Brain microvascular endothelial cell (primary cell): ENCODE measurements around the gene PLB1.
A peak's percentile ranks its signal among the peaks of the same experiment; 100 is the strongest.
"Not testable (repeated sequence)": the region's sequence is repeated elsewhere in the genome, so short reads cannot be mapped to it uniquely, and the experiment has no call there.

ENCODE experiments used
- DNase-seq: peaks from one replicate; pipeline ENCODE4 v3.0.0-alpha.2; 2020
- H3K27ac ChIP-seq: fragments of 250-450 bp; sonication (Bioruptor Pico); 2 replicates; pipeline ENCODE4 v1.5.1; 2020; ENCODE audit warnings: mild to moderate bottlenecking, moderate library complexity
- H3K27me3 ChIP-seq: fragments of 250-450 bp; sonication (Bioruptor Pico); replicated peaks from 2 replicates; pipeline ENCODE4 v1.5.1; 2020; ENCODE audit warnings: mild to moderate bottlenecking
- H3K36me3 ChIP-seq: fragments of 250-450 bp; sonication (Bioruptor Pico); replicated peaks from 2 replicates; pipeline ENCODE4 v1.5.1; 2020; ENCODE audit warnings: mild to moderate bottlenecking
- H3K4me3 ChIP-seq: 2 replicates; pipeline ENCODE4 v1.5.1; 2011; ENCODE audit warnings: low read depth, mild to moderate bottlenecking, control low read depth, low read length, moderate library complexity
- in situ Hi-C: cut with HindIII; loops from 2 replicates; pipeline ENCODE4 v1.10.0; 2017; ENCODE audit warnings: low sequenced_read_pairs, low pct_ligation_motif_present
- TF ChIP-seq, protein P1 (sequence below): IDR thresholded peaks from 2 replicates; pipeline ENCODE4 v1.5.1; 2011; ENCODE audit warnings: low read depth, mild to moderate bottlenecking, moderate library complexity, low read length, control low read depth, inconsistent platforms; ENCODE audit errors: missing control alignments

PLB1 gene

DNA sequence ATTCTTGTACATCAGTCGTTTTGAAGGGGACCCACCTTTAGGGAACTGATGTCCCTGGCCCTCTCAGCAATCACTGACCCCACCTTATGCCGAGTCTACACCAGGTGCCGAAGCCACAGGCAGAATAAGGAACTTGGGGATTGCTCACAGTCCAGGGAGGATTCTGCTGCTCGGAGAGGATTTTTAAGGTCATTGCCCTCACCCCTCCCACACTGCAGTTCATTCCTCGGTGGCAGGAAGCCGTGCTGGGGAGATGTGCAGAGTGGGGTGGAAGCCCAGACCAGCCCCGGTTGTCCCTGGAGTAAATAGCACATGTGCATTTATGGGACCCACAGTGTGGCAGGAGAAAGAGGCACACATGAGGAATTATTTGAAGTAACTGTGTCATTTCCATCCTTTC lies 50.4 kb downstream of the PLB1 start:
- H3K4me3 ChIP-seq, result no peak overlapping the region
- TF ChIP-seq, protein P1, sequence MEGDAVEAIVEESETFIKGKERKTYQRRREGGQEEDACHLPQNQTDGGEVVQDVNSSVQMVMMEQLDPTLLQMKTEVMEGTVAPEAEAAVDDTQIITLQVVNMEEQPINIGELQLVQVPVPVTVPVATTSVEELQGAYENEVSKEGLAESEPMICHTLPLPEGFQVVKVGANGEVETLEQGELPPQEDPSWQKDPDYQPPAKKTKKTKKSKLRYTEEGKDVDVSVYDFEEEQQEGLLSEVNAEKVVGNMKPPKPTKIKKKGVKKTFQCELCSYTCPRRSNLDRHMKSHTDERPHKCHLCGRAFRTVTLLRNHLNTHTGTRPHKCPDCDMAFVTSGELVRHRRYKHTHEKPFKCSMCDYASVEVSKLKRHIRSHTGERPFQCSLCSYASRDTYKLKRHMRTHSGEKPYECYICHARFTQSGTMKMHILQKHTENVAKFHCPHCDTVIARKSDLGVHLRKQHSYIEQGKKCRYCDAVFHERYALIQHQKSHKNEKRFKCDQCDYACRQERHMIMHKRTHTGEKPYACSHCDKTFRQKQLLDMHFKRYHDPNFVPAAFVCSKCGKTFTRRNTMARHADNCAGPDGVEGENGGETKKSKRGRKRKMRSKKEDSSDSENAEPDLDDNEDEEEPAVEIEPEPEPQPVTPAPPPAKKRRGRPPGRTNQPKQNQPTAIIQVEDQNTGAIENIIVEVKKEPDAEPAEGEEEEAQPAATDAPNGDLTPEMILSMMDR, result no peak
- no peak for DNase-seq
- no peaks in the 10 kb centered on the region for H3K27me3 ChIP-seq
- H3K36me3 ChIP-seq, result no peaks in the 10 kb centered on the region
- in situ Hi-C loops, result no loop called here
- H3K27ac ChIP-seq, result no peak overlapping the region

DNA sequence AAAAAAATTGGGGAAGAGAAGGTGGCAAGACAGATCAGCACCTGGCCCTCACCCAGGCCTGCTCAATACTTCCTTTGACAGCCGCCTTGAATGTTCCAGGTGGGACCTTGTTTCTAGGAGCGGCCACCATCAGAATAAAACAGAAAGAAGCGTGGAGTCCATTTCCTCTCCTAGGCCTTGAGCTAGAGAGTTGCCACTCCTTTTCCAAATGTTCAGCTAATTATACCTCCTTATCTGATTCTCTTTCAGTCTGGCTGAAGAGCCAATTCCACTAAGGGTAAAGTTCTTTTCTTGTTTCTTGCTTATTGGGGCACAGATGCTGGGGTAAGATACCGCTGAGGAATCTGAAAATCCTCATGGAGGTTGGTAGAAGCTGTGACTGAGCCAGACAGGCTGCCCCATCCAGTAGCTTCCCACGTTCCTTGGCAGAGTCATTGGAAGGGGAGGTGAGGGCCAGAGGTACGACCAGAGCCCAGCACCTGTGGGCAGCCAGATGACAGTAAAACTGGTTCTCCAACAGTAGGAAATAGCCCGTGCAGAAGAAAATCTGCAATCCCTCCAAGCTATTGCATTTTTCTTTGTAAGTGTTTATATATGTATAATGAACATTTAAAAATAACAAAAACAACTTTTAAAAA lies 51.5 kb downstream of the PLB1 start:
- in situ Hi-C loops, result no loop called here
- no peaks in the 10 kb centered on the region for H3K27me3 ChIP-seq
- no peaks in the 10 kb centered on the region for H3K36me3 ChIP-seq
- no peak overlapping the region for H3K4me3 ChIP-seq
- TF ChIP-seq, protein P1, result no peak
- H3K27ac ChIP-seq, result no peak overlapping the region
- DNase-seq, result no peak

DNA sequence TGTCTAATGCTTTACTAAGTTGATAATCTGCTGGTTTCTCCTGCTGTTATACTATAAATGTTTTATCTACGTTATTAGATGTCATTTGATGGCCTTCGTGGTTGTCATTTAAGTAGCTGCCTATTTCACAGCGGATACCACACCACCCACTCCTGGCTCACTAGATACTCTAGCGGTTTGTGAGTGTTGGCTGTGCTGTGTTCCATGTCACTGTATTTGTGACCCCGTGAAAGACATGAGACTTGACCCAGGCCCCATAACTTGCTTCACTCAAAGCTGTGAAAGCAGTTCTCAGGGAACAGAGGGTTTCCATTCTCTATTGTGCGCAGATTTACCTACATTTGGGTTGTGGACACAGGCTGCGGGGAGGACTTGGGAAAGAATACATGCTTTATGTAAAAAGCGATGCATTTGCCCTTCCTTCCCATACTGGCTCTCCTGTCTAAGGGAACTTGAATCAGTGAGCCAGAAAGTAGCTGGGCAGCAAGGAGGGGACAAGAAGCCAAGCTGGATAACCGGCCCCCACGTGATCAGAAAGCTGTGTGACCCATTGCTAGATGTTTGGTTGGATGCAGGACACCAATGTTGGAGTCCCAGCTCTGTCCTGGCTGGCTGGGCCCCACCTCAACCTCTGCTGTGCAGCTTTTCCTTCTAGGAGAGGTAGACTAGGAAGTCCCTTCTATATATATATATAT lies 52.2 kb downstream of the PLB1 start:
- DNase-seq, result no peak
- TF ChIP-seq, protein P1, result no peak
- Histone ChIP-seq H3K27me3 (no peaks in the 10 kb centered on the region), H3K4me3 (no peak overlapping the region), H3K36me3 (no peaks in the 10 kb centered on the region), H3K27ac (no peak overlapping the region)
- in situ Hi-C loops, result no loop called here

DNA sequence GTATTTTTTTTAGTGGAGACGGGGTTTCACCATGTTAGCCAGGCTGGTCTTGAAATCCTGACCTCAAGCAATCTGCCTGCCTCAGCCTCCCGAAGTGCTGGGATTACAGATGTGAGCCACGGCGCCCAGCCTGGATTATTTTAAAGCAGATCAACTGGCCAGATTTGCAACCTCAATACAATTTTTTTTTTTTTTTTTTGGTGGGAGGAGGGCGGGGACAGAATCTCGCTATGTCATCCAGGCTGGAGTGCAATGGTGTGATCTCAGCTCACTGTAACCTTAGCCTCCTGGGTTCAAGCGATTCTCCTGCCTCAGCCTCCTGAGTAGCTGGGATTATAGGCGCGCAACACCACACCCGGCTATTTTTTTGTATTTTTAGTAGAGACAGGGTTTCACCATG lies 54.5 kb downstream of the PLB1 start:
- H3K27me3 ChIP-seq, H3K27ac ChIP-seq, H3K4me3 ChIP-seq, H3K36me3 ChIP-seq, DNase-seq, in situ Hi-C loops: not testable (repeated sequence)

DNA sequence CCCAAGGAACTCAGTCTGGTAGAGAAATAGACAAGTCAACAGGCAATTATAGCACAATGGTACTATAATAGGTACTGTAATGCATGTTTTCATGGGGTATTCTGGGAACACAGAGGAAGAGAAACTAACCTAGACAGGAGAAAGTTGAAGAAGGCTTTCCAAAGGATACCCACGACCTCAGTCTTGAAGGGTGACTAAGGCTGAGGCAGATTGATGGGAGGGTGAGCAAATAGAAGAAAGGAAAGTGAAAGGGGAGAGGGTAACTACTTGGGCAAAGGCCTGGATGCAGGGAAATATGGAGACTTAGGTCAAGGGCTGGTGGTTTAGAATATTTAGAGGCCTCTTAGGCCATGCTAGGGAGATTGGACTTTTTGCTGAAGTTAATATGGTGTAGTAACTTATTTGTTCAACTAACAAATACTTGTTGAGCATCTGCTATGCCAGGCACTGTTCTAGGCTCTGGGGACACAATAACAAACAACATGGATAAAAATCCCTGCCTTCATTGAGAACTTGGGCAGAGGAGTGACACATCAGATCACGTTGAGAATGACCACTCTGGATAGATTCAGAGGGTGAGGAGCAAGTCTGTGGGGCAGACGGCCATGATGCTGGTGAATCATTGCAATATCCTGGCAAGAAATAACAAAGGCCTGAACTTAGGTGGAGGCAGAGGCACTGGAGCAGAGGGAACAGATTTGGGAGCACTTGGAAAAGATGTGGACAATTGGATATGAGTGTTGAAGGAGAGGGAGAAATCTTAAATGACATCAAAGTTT lies 56.4 kb downstream of the PLB1 start:
- Histone ChIP-seq H3K36me3 (no peaks in the 10 kb centered on the region), H3K27me3 (no peaks in the 10 kb centered on the region), H3K4me3 (no peak overlapping the region), H3K27ac (no peak overlapping the region)
- peak; percentile 40 for DNase-seq
- TF ChIP-seq, protein P1, result no peak
- in situ Hi-C loops, result no loop called here

DNA sequence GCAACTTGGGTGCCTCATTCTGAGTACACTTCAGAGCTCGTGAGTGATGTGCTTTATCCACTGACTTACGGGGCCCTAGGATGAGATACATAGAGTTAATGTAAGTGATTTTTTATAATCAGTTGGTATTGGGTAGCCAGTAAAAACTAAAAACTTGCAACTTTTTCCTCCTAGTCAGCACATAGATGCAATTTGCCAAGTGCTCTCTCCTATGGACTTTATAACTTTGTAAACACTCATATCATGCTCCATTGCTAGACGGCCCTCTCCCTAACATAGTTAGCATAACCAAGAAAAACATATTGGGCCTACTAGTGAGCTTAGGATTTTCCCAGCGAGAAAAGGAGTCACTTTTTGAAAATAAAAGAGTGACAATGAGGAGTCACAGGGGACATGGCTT lies 60.4 kb downstream of the PLB1 start:
- in situ Hi-C loops, result no loop called here
- Histone ChIP-seq H3K27ac (no peak overlapping the region), H3K27me3 (no peaks in the 10 kb centered on the region), H3K36me3 (no peaks in the 10 kb centered on the region), H3K4me3 (no peak overlapping the region)
- DNase-seq, result no peak
- TF ChIP-seq, protein P1, result no peak
